ENCODE results near the gene E2F7.

E2F7 gene

GRCh38 chr12:77072833-77073495 lies 7.6 kb upstream of the E2F7 start:
- no peaks in the 10 kb centered on the region for H3K79me2 ChIP-seq (ENCODE audit: control insufficient read depth, low read length)
- H3K4me1 ChIP-seq (ENCODE audit: control insufficient read depth, low read length) = no peaks in the 10 kb centered on the region
- no peak for TF ChIP-seq EZH2phosphoT487 (IDR thresholded peaks at IDR 0.05; ENCODE audit: borderline replicate concordance, low read length)
- TF ChIP-seq, protein P1, sequence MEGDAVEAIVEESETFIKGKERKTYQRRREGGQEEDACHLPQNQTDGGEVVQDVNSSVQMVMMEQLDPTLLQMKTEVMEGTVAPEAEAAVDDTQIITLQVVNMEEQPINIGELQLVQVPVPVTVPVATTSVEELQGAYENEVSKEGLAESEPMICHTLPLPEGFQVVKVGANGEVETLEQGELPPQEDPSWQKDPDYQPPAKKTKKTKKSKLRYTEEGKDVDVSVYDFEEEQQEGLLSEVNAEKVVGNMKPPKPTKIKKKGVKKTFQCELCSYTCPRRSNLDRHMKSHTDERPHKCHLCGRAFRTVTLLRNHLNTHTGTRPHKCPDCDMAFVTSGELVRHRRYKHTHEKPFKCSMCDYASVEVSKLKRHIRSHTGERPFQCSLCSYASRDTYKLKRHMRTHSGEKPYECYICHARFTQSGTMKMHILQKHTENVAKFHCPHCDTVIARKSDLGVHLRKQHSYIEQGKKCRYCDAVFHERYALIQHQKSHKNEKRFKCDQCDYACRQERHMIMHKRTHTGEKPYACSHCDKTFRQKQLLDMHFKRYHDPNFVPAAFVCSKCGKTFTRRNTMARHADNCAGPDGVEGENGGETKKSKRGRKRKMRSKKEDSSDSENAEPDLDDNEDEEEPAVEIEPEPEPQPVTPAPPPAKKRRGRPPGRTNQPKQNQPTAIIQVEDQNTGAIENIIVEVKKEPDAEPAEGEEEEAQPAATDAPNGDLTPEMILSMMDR (IDR thresholded peaks at IDR 0.05; ENCODE audit: low read depth, low read length, poor library complexity, severe bottlenecking) = no peak
- H3K9me3 ChIP-seq (ENCODE audit: control insufficient read depth, insufficient read depth, low read length) = no peaks in the 10 kb centered on the region
- no peak overlapping the region for H3K4me2 ChIP-seq (ENCODE audit: low read length)
- H3K27ac ChIP-seq (ENCODE audit: low read depth, low read length) = no peak overlapping the region
- no peak overlapping the region for H3K4me3 ChIP-seq (ENCODE audit: low read length)
- no peaks in the 10 kb centered on the region for H4K20me1 ChIP-seq (ENCODE audit: control insufficient read depth, insufficient read depth, low read depth, low read length)
- H3K27me3 ChIP-seq (ENCODE audit: control insufficient read depth, low read length) = no peaks in the 10 kb centered on the region
- H3K9me2 ChIP-seq (replicated peaks; ENCODE audit: control insufficient read depth, low read length) = no peaks in the 10 kb centered on the region
- H3F3A ChIP-seq (ENCODE audit: control insufficient read depth, insufficient read depth) = no peaks in the 10 kb centered on the region
- no peaks in the 10 kb centered on the region for H3K36me3 ChIP-seq (ENCODE audit: control insufficient read depth, low read length)

- Histone ChIP-seq H3K9me2 (replicated peaks; ENCODE audit: control insufficient read depth, low read length) (no peaks in the 10 kb centered on the region), H3K4me2 (ENCODE audit: low read length) (no peak overlapping the region), H3K4me3 (ENCODE audit: low read length) (no peak overlapping the region), H3K27me3 (ENCODE audit: control insufficient read depth, low read length) (no peaks in the 10 kb centered on the region), H3K36me3 (ENCODE audit: control insufficient read depth, low read length) (no peaks in the 10 kb centered on the region), H3K4me1 (ENCODE audit: control insufficient read depth, low read length) (peaks cover 7% of the 10 kb centered on the region), H3K79me2 (ENCODE audit: control insufficient read depth, low read length) (peaks cover 7% of the 10 kb centered on the region), H4K20me1 (ENCODE audit: control insufficient read depth, insufficient read depth, low read depth, low read length) (no peaks in the 10 kb centered on the region), H3F3A (ENCODE audit: control insufficient read depth, insufficient read depth) (peaks cover 7% of the 10 kb centered on the region; the same call in 1 of the 2 replicates), H3K27ac (ENCODE audit: low read depth, low read length) (no peak overlapping the region), H3K9me3 (ENCODE audit: control insufficient read depth, insufficient read depth, low read length) (no peaks in the 10 kb centered on the region)
- TF ChIP-seq, protein P1 (IDR thresholded peaks at IDR 0.05; ENCODE audit: low read depth, low read length, poor library complexity, severe bottlenecking) = no peak
- TF ChIP-seq EZH2phosphoT487 (IDR thresholded peaks at IDR 0.05; ENCODE audit: borderline replicate concordance, low read length) = no peak
Measured at GRCh38 chr12:77070800-77071449, 5.6 kb upstream of the E2F7 start.

DNA sequence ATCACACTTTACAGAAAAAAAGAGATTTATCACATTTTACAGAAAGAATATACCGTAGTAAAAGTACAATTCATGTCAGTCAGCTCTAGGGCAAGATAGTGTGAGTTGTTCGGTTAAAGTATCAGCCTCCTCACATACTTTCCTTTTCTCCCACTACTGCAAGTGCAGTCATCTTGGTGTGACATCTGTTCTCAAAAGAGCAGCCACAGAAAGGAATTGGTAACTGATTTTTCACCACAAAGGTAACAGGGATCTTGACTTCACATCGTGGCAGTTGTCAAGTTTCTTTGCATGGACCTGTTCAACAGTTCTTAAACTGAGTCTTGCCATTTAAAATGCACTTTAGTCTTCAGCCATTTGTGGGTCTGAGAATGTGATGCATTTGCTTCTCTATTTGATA lies 5.0 kb upstream of the E2F7 start:
- Histone ChIP-seq H3K4me3 (ENCODE audit: low read length) (no peak overlapping the region), H4K20me1 (ENCODE audit: control insufficient read depth, insufficient read depth, low read depth, low read length) (no peaks in the 10 kb centered on the region), H3K27ac (ENCODE audit: low read depth, low read length) (no peak overlapping the region)

More for the DNA sequence above, 5.0 kb upstream of the E2F7 start:
- Histone ChIP-seq H3K9me3 (ENCODE audit: control insufficient read depth, insufficient read depth, low read length) (no peaks in the 10 kb centered on the region), H3K36me3 (ENCODE audit: control insufficient read depth, low read length) (no peaks in the 10 kb centered on the region), H3F3A (ENCODE audit: control insufficient read depth, insufficient read depth) (peaks cover 7% of the 10 kb centered on the region; the same call in 1 of the 2 replicates), H3K79me2 (ENCODE audit: control insufficient read depth, low read length) (peaks cover 8% of the 10 kb centered on the region), H3K27me3 (ENCODE audit: control insufficient read depth, low read length) (no peaks in the 10 kb centered on the region), H3K4me1 (ENCODE audit: control insufficient read depth, low read length) (peaks cover 7% of the 10 kb centered on the region), H3K9me2 (replicated peaks; ENCODE audit: control insufficient read depth, low read length) (no peaks in the 10 kb centered on the region), H3K4me2 (ENCODE audit: low read length) (no peak overlapping the region)
- TF ChIP-seq, protein P1 (IDR thresholded peaks at IDR 0.05; ENCODE audit: low read depth, low read length, poor library complexity, severe bottlenecking) = no peak
- TF ChIP-seq EZH2phosphoT487 (IDR thresholded peaks at IDR 0.05; ENCODE audit: borderline replicate concordance, low read length) = no peak

Data from DOHH2 (cell line).